Measurements from ENCODE around the gene CCDC61. TPM values are rescaled to one million over a fixed set of nuclear protein-coding genes. Genes with fewer than 3 reads are reported as not detected.
A peak's percentile ranks its signal among the peaks of the same experiment; 100 is the strongest.

CCDC61 gene
- total RNA-seq, 2 experiments from 2014 or later, result 14.2 to 20.1 TPM

DNA sequence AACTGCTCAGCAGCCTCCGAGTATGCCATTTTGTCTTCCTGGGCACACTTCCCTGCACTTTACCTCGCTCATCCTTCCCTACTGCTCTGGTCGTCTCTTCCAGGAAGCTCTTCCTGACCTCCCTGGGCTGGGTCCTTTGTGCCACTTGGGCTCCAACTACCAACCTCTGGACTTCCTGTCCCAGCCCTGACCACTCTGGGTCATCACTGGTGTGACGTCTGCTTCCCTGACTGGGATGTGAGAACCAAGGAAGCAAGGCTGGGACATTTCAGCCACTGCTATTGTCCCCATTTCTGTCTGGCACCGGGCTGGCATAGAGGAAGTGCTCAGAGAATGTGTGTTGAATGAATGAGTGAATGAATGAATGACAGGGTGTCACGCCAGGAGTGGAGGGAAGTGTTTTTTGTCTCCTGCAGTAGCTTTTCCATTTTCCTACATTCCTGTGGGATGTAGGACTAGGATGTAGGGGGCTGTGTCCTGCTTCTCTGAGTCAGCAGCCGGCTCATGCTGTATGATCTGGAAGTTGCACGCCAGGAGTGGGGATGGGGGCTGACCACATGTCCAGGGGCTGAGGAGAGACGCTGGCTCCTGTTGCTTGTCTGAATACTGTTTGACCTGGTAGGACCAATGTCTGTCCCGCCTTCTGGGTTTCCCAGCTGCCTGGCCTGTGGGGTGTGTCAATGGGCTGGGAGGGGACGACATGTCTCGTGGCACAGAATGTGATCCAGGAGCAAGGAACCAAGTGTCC, 36.3 kb upstream of the CCDC61 start:
- intact Hi-C loops (cut with micrococcal nuclease; ENCODE audit: unreplicated experiment), result no loop called here
- no peaks in the 10 kb centered on the region for H3K9me2 ChIP-seq (ENCODE audit: insufficient read depth, low read length)
- no peaks in the 10 kb centered on the region for H3K79me2 ChIP-seq (ENCODE audit: insufficient read depth, low read depth, low read length)
- H3K27ac ChIP-seq (ENCODE audit: low read depth, low read length, poor library complexity, severe bottlenecking), result no peak overlapping the region
- peaks cover 5% of the 10 kb centered on the region for H3K4me1 ChIP-seq (ENCODE audit: insufficient read depth, low read length, poor library complexity, severe bottlenecking)
- no peaks in the 10 kb centered on the region for H4K20me1 ChIP-seq (ENCODE audit: insufficient read depth, low read length)
- H3K4me2 ChIP-seq (ENCODE audit: low read length), result no peak overlapping the region
- POLR2A ChIA-PET, result no interaction called here
- no peaks in the 10 kb centered on the region for H3K36me3 ChIP-seq (ENCODE audit: insufficient read depth, low read length)
- no peaks in the 10 kb centered on the region for H3K9me3 ChIP-seq (ENCODE audit: low read length)
- no peak overlapping the region for H3K4me3 ChIP-seq (ENCODE audit: low read depth, low read length, poor library complexity, severe bottlenecking)
- CTCF ChIA-PET (ENCODE audit: unreplicated experiment), result no interaction called here
- TF ChIP-seq CTCF (conservative IDR thresholded peaks at IDR 0.05; ENCODE audit: low read length) (no peak), EZH2phosphoT487 (IDR thresholded peaks at IDR 0.05; ENCODE audit: borderline replicate concordance, low read depth, low read length) (no peak)
- H2AFZ ChIP-seq (ENCODE audit: low read length), result no peak overlapping the region
- no TSS peak for BruUV-seq (replicated peaks)
- DNase-seq (ENCODE audit: low spot score), result no peak

- no peak overlapping the region for H2AFZ ChIP-seq (ENCODE audit: low read length)
- no TSS peak for BruUV-seq (replicated peaks)
- H3K4me2 ChIP-seq (ENCODE audit: low read length), result no peak overlapping the region
- no peaks in the 10 kb centered on the region for H3K9me2 ChIP-seq (ENCODE audit: insufficient read depth, low read length)
- H3K36me3 ChIP-seq (ENCODE audit: insufficient read depth, low read length), result no peaks in the 10 kb centered on the region
- ChIA-PET CTCF (ENCODE audit: unreplicated experiment) (no interaction called here), POLR2A (no interaction called here)
- no peak for DNase-seq (ENCODE audit: low spot score)
- H3K79me2 ChIP-seq (ENCODE audit: insufficient read depth, low read depth, low read length), result no peaks in the 10 kb centered on the region
- H3K9me3 ChIP-seq (ENCODE audit: low read length), result no peaks in the 10 kb centered on the region
- H4K20me1 ChIP-seq (ENCODE audit: insufficient read depth, low read length), result no peaks in the 10 kb centered on the region
- TF ChIP-seq CTCF (conservative IDR thresholded peaks at IDR 0.05; ENCODE audit: low read length), result no peak
- no peak for TF ChIP-seq EZH2phosphoT487 (IDR thresholded peaks at IDR 0.05; ENCODE audit: borderline replicate concordance, low read depth, low read length)
- no peak overlapping the region for H3K4me3 ChIP-seq (ENCODE audit: low read depth, low read length, poor library complexity, severe bottlenecking)
- no peak overlapping the region for H3K27ac ChIP-seq (ENCODE audit: low read depth, low read length, poor library complexity, severe bottlenecking)
- intact Hi-C loops (cut with micrococcal nuclease; ENCODE audit: unreplicated experiment), result no loop called here
- peaks cover 5% of the 10 kb centered on the region for H3K4me1 ChIP-seq (ENCODE audit: insufficient read depth, low read length, poor library complexity, severe bottlenecking)
Measured at GRCh38 chr19:45959517-45960025, 35.7 kb upstream of the CCDC61 start.

GRCh38 chr19:45960595-45961235, 34.6 kb upstream of the CCDC61 start:
- peaks cover 5% of the 10 kb centered on the region for H3K4me1 ChIP-seq (ENCODE audit: insufficient read depth, low read length, poor library complexity, severe bottlenecking)
- H4K20me1 ChIP-seq (ENCODE audit: insufficient read depth, low read length), result no peaks in the 10 kb centered on the region
- ChIA-PET POLR2A (interaction anchor here (0.6 kb wide), 1 partner anchor 14 kb away, joined by 5 read pairs; no protein-coding TSS in a partner anchor), CTCF (ENCODE audit: unreplicated experiment) (no interaction called here)
- DNase-seq (ENCODE audit: low spot score), result no peak
- no TSS peak for BruUV-seq (replicated peaks)
- H3K27ac ChIP-seq (ENCODE audit: low read depth, low read length, poor library complexity, severe bottlenecking), result no peak overlapping the region
- no peak overlapping the region for H2AFZ ChIP-seq (ENCODE audit: low read length)
- no peaks in the 10 kb centered on the region for H3K9me2 ChIP-seq (ENCODE audit: insufficient read depth, low read length)
- H3K79me2 ChIP-seq (ENCODE audit: insufficient read depth, low read depth, low read length), result no peaks in the 10 kb centered on the region
- TF ChIP-seq CTCF (conservative IDR thresholded peaks at IDR 0.05; ENCODE audit: low read length) (0 out of 2 replicates have a peak, but pooled peaks have one; percentile 11), EZH2phosphoT487 (IDR thresholded peaks at IDR 0.05; ENCODE audit: borderline replicate concordance, low read depth, low read length) (no peak)
- H3K36me3 ChIP-seq (ENCODE audit: insufficient read depth, low read length), result no peaks in the 10 kb centered on the region
- H3K4me3 ChIP-seq (ENCODE audit: low read depth, low read length, poor library complexity, severe bottlenecking), result no peak overlapping the region
- intact Hi-C loops (cut with micrococcal nuclease; ENCODE audit: unreplicated experiment), result no loop called here
- peak overlapping the region; percentile 35; the same call in 1 of the 2 replicates for H3K4me2 ChIP-seq (ENCODE audit: low read length)
- H3K9me3 ChIP-seq (ENCODE audit: low read length), result no peaks in the 10 kb centered on the region

Data from OCI-LY7 (cell line).